ENCODE data around the gene RNF213. TPM values are rescaled to one million over a fixed set of nuclear protein-coding genes. Genes with fewer than 3 reads are reported as not detected.
"Not testable (repeated sequence)": the region's sequence is repeated elsewhere in the genome, so short reads cannot be mapped to it uniquely, and the experiment has no call there.

The RNF213 gene
- total and polyA plus RNA-seq, 10 of the 15 experiments (the other 5 are each of a cell fraction or from before 2014, with no cell fraction given): 18.6 to 145 (median 65.8) TPM

DNA sequence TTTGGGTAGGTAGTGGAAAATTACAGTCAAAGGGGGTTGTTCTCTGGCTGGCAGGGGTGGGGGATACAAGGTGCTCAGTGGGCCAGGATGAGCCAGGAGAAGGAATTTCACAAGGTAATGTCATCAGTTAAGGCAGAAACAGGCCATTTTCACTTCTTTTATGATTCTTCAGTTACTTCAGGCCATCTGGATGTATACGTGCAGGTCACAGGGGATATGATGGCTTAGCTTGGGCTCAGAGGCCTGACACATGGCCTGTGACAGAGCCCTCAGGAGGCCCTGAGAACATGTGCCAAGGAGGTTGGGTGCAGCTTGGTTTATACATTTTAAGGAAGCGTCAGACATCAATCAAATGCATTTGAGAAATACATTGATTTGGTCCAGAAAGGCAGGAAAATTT, 2.4 kb upstream of the RNF213 start:
- H3K4me3 ChIP-seq; H3K36me3 ChIP-seq (ENCODE audit: control insufficient read depth in 2 of 2, insufficient read depth in 2 of 2, low read length in 1 of 2); H3K9me3 ChIP-seq (replicated peaks; ENCODE audit: control insufficient read depth, insufficient read depth, low read length); H3K9ac ChIP-seq (ENCODE audit: control insufficient read depth, insufficient read depth, low read length); H4K20me1 ChIP-seq (ENCODE audit: control insufficient read depth, insufficient read depth); FAIRE-seq; RAD21 ChIA-PET (ENCODE audit: unreplicated experiment); BruUV-seq (replicated peaks); intact Hi-C loops (cut with micrococcal nuclease; ENCODE audit: unreplicated experiment); DNase-seq (ENCODE audit: low read depth, low spot score); in situ Hi-C loops (cut with MboI); H2AFZ ChIP-seq (ENCODE audit: control insufficient read depth, low read depth, low read length); ATAC-seq; H3K27me3 ChIP-seq (replicated peaks in 1 of 2; ENCODE audit: control insufficient read depth in 2 of 2, insufficient read depth in 2 of 2, low read length in 1 of 2): not testable (repeated sequence)
- ChIA-PET SMC1A (ENCODE audit: uncharacterized antibody, unreplicated experiment) (interaction anchor here (1.0 to 1.8 kb wide), 2 partner anchors 12 to 62 kb away, joined by 3 to 6 read pairs; no protein-coding TSS in a partner anchor), POLR2A (interaction anchor here (1.7 kb wide), 1 partner anchor 39 kb away, joined by 5 read pairs; no protein-coding TSS in a partner anchor), CTCF (interaction anchor here (0.6 to 0.7 kb wide), 2 partner anchors 157 to 351 kb away, joined by 3 read pairs; partner anchors contain the start of gene GAA)
- H3K4me1 ChIP-seq (ENCODE audit: control insufficient read depth, insufficient read depth, low read length): peaks cover 61% of the 10 kb centered on the region
- H3K79me2 ChIP-seq (ENCODE audit: control insufficient read depth, insufficient read depth, low read length): peaks cover 19% of the 10 kb centered on the region
- TF ChIP-seq, protein P1, sequence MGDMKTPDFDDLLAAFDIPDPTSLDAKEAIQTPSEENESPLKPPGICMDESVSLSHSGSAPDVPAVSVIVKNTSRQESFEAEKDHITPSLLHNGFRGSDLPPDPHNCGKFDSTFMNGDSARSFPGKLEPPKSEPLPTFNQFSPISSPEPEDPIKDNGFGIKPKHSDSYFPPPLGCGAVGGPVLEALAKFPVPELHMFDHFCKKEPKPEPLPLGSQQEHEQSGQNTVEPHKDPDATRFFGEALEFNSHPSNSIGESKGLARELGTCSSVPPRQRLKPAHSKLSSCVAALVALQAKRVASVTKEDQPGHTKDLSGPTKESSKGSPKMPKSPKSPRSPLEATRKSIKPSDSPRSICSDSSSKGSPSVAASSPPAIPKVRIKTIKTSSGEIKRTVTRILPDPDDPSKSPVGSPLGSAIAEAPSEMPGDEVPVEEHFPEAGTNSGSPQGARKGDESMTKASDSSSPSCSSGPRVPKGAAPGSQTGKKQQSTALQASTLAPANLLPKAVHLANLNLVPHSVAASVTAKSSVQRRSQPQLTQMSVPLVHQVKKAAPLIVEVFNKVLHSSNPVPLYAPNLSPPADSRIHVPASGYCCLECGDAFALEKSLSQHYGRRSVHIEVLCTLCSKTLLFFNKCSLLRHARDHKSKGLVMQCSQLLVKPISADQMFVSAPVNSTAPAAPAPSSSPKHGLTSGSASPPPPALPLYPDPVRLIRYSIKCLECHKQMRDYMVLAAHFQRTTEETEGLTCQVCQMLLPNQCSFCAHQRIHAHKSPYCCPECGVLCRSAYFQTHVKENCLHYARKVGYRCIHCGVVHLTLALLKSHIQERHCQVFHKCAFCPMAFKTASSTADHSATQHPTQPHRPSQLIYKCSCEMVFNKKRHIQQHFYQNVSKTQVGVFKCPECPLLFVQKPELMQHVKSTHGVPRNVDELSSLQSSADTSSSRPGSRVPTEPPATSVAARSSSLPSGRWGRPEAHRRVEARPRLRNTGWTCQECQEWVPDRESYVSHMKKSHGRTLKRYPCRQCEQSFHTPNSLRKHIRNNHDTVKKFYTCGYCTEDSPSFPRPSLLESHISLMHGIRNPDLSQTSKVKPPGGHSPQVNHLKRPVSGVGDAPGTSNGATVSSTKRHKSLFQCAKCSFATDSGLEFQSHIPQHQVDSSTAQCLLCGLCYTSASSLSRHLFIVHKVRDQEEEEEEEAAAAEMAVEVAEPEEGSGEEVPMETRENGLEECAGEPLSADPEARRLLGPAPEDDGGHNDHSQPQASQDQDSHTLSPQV (IDR thresholded peaks at IDR 0.05): peak; percentile 52; the same call in 1 of the 2 replicates
- TF ChIP-seq, protein P2, sequence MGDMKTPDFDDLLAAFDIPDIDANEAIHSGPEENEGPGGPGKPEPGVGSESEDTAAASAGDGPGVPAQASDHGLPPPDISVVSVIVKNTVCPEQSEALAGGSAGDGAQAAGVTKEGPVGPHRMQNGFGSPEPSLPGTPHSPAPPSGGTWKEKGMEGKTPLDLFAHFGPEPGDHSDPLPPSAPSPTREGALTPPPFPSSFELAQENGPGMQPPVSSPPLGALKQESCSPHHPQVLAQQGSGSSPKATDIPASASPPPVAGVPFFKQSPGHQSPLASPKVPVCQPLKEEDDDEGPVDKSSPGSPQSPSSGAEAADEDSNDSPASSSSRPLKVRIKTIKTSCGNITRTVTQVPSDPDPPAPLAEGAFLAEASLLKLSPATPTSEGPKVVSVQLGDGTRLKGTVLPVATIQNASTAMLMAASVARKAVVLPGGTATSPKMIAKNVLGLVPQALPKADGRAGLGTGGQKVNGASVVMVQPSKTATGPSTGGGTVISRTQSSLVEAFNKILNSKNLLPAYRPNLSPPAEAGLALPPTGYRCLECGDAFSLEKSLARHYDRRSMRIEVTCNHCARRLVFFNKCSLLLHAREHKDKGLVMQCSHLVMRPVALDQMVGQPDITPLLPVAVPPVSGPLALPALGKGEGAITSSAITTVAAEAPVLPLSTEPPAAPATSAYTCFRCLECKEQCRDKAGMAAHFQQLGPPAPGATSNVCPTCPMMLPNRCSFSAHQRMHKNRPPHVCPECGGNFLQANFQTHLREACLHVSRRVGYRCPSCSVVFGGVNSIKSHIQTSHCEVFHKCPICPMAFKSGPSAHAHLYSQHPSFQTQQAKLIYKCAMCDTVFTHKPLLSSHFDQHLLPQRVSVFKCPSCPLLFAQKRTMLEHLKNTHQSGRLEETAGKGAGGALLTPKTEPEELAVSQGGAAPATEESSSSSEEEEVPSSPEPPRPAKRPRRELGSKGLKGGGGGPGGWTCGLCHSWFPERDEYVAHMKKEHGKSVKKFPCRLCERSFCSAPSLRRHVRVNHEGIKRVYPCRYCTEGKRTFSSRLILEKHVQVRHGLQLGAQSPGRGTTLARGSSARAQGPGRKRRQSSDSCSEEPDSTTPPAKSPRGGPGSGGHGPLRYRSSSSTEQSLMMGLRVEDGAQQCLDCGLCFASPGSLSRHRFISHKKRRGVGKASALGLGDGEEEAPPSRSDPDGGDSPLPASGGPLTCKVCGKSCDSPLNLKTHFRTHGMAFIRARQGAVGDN (IDR thresholded peaks at IDR 0.05): peak; percentile 86
- WGBS (ENCODE audit: insufficient coverage, insufficient replicate concordance, low lambda C conversion rate, missing lambda C conversion rate): 4% methylated on average over 2 of the region's 2 CpGs
- 0 out of 2 replicates have a peak overlapping the region, but pooled peaks have one; percentile 3 for H3K4me2 ChIP-seq (ENCODE audit: control insufficient read depth, insufficient read depth)
- peak overlapping the region; percentile 69 for H3K27ac ChIP-seq (ENCODE audit: control insufficient read depth, insufficient read depth)

All from GM12878 (cell line).